ENCODE data around the gene SNCA. TPM values are rescaled to one million over a fixed set of nuclear protein-coding genes. Genes with fewer than 3 reads are reported as not detected.
A peak's percentile ranks its signal among the peaks of the same experiment; 100 is the strongest.

Gene SNCA
- total RNA-seq, 2 donors from 2014 or later, result 10.0 to 12.7 TPM

GRCh38 chr4:89720981-89721380 lies 116.0 kb downstream of the SNCA start:
- no peak for DNase-seq
- intact Hi-C loops (cut with DNase I), result no loop called here
- no peak for ATAC-seq

GRCh38 chr4:89719536-89720090 lies 117.3 kb downstream of the SNCA start:
- intact Hi-C loops (cut with DNase I), result no loop called here
- DNase-seq (no peak), ATAC-seq (no peak)

GRCh38 chr4:89716893-89717292 lies 120.1 kb downstream of the SNCA start:
- DNase-seq (no peak), ATAC-seq (no peak)
- intact Hi-C loops (cut with DNase I), result no loop called here

GRCh38 chr4:89715631-89716030 lies 121.3 kb downstream of the SNCA start:
- intact Hi-C loops (cut with DNase I), result no loop called here
- ATAC-seq, result no peak
- DNase-seq, result no peak

GRCh38 chr4:89712827-89713226 lies 124.1 kb downstream of the SNCA start:
- intact Hi-C loops (cut with DNase I), result no loop called here
- DNase-seq, result no peak
- no peak for ATAC-seq

- intact Hi-C loops (cut with DNase I), result no loop called here
- no peak for ATAC-seq
- no peak for DNase-seq
Measured at GRCh38 chr4:89712141-89712540, 124.8 kb downstream of the SNCA start.

- no peak for DNase-seq
- intact Hi-C loops (cut with DNase I), result no loop called here
- ATAC-seq, result peak in 1 of 2 donors; percentile 68
Measured at GRCh38 chr4:89708903-89709421, 128.0 kb downstream of the SNCA start.

- ATAC-seq, result no peak
- intact Hi-C loops (cut with DNase I), result no loop called here
Measured at GRCh38 chr4:89707467-89707866, 129.5 kb downstream of the SNCA start.

GRCh38 chr4:89704651-89705395 lies 132.1 kb downstream of the SNCA start:
- ATAC-seq (no peak), DNase-seq (no peak)
- intact Hi-C loops (cut with DNase I), result no loop called here

More at GRCh38 chr4:89707467-89707866, 129.5 kb downstream of the SNCA start:
- no peak for DNase-seq

- DNase-seq (no peak), ATAC-seq (no peak)
- intact Hi-C loops (cut with DNase I), result no loop called here
Measured at GRCh38 chr4:89703829-89704590, 133.0 kb downstream of the SNCA start.

- ATAC-seq (no peak), DNase-seq (no peak)
- intact Hi-C loops (cut with DNase I), result no loop called here
Measured at GRCh38 chr4:89700766-89701423, 136.1 kb downstream of the SNCA start.

GRCh38 chr4:89685690-89686089 lies 151.3 kb downstream of the SNCA start:
- DNase-seq (no peak), ATAC-seq (no peak)
- intact Hi-C loops (cut with DNase I), result no loop called here

- intact Hi-C loops (cut with DNase I), result no loop called here
- ATAC-seq (no peak), DNase-seq (no peak)
Measured at GRCh38 chr4:89685277-89685676, 151.7 kb downstream of the SNCA start.

GRCh38 chr4:89684536-89684935 lies 152.4 kb downstream of the SNCA start:
- intact Hi-C loops (cut with DNase I), result no loop called here
- DNase-seq (no peak), ATAC-seq (no peak)

- ATAC-seq, result no peak
- intact Hi-C loops (cut with DNase I), result no loop called here
- no peak for DNase-seq
Measured at GRCh38 chr4:89682808-89683207, 154.2 kb downstream of the SNCA start.

- ATAC-seq (no peak), DNase-seq (no peak)
- intact Hi-C loops (cut with DNase I), result no loop called here
Measured at GRCh38 chr4:89681671-89682070, 155.3 kb downstream of the SNCA start.

GRCh38 chr4:89681219-89681618 lies 155.7 kb downstream of the SNCA start:
- intact Hi-C loops (cut with DNase I), result no loop called here
- no peak for ATAC-seq

GRCh38 chr4:89674876-89675459 lies 162.0 kb downstream of the SNCA start:
- intact Hi-C loops (cut with DNase I), result no loop called here
- DNase-seq, result no peak
- no peak for ATAC-seq

More at GRCh38 chr4:89681219-89681618, 155.7 kb downstream of the SNCA start:
- no peak for DNase-seq
